H9 (cell line): ENCODE results near the gene GRM5. TPM values are rescaled to one million over a fixed set of nuclear protein-coding genes. Genes with fewer than 3 reads are reported as not detected.
A peak's percentile ranks its signal among the peaks of the same experiment; 100 is the strongest.

ENCODE experiments used
- DNase-seq: peaks from one replicate; pipeline ENCODE4 v3.0.0-alpha.2; 2017
- H2AFZ ChIP-seq: one replicate; pipeline ENCODE4 v1.6.1; 2013; ENCODE audit warnings: mild to moderate bottlenecking, low read length, control low read depth, moderate library complexity
- H2AK5ac ChIP-seq: 2 replicates; pipeline ENCODE4 v1.6.1; 2013; ENCODE audit warnings: low read length, control low read depth, mixed read lengths; ENCODE audit not compliant: insufficient read length
- H2BK120ac ChIP-seq: one replicate; pipeline ENCODE4 v1.6.1; 2013; ENCODE audit warnings: low read depth, mild to moderate bottlenecking, low read length, control low read depth, inconsistent platforms; ENCODE audit not compliant: poor library complexity, severe bottlenecking
- H2BK12ac ChIP-seq: 2 replicates; pipeline ENCODE4 v1.6.1; 2013; ENCODE audit warnings: low read length, control low read depth, mixed read lengths, low read depth; ENCODE audit not compliant: insufficient read length
- H2BK15ac ChIP-seq: 2 replicates; pipeline ENCODE4 v1.6.1; 2013; ENCODE audit warnings: low read depth, low read length, control low read depth
- H2BK20ac ChIP-seq: one replicate; pipeline ENCODE4 v1.6.1; 2013; ENCODE audit warnings: low read depth, mild to moderate bottlenecking, low read length, control low read depth, inconsistent platforms; ENCODE audit not compliant: poor library complexity, severe bottlenecking
- H2BK5ac ChIP-seq: 2 replicates; pipeline ENCODE4 v1.6.1; 2013; ENCODE audit warnings: low read length, control low read depth, mixed read lengths; ENCODE audit not compliant: insufficient read length
- H3K14ac ChIP-seq: 2 replicates; pipeline ENCODE4 v1.6.1; 2013; ENCODE audit warnings: low read length, control low read depth; ENCODE audit not compliant: insufficient read depth
- H3K18ac ChIP-seq: 2 replicates; pipeline ENCODE4 v1.6.1; 2013; ENCODE audit warnings: low read depth, mild to moderate bottlenecking, mixed read lengths, low read length, control low read depth; ENCODE audit not compliant: insufficient read length
- H3K23ac ChIP-seq: 2 replicates; pipeline ENCODE4 v1.6.1; 2013; ENCODE audit warnings: low read length, control low read depth, mixed read lengths, low read depth; ENCODE audit not compliant: insufficient read length
- H3K23me2 ChIP-seq: 2 replicates; pipeline ENCODE4 v1.6.1; 2013; ENCODE audit warnings: low read depth, mild to moderate bottlenecking, mixed read lengths, low read length, control low read depth; ENCODE audit not compliant: insufficient read length, poor library complexity, severe bottlenecking
- H3K27ac ChIP-seq: 2 replicates; pipeline ENCODE4 v1.5.1; 2013; ENCODE audit warnings: low read length, control low read depth, mixed read lengths, low read depth; ENCODE audit not compliant: insufficient read length
- H3K27me3 ChIP-seq: 2 replicates; pipeline ENCODE4 v1.6.1; 2013; ENCODE audit warnings: low read length, control low read depth, inconsistent platforms; ENCODE audit not compliant: insufficient read depth
- H3K4ac ChIP-seq: 2 replicates; pipeline ENCODE4 v1.6.1; 2013; ENCODE audit warnings: low read depth, mild to moderate bottlenecking, control low read depth, inconsistent platforms, low read length, moderate library complexity
- H3K4me1 ChIP-seq: 2 replicates; pipeline ENCODE4 v1.6.1; 2013; ENCODE audit warnings: low read length, control low read depth, inconsistent platforms; ENCODE audit not compliant: insufficient read depth
- H3K4me2 ChIP-seq: 2 replicates; pipeline ENCODE4 v1.6.1; 2013; ENCODE audit warnings: low read length, control low read depth, mixed read lengths; ENCODE audit not compliant: insufficient read length, insufficient read depth
- H3K56ac ChIP-seq: 2 replicates; pipeline ENCODE4 v1.6.1; 2013; ENCODE audit warnings: low read depth, mild to moderate bottlenecking, mixed read lengths, low read length, control low read depth; ENCODE audit not compliant: insufficient read length
- H3K79me1 ChIP-seq: 2 replicates; pipeline ENCODE4 v1.6.1; 2013; ENCODE audit warnings: low read depth, mild to moderate bottlenecking, moderate library complexity, low read length, control low read depth, inconsistent platforms; ENCODE audit not compliant: insufficient read depth, poor library complexity, severe bottlenecking
- H3K79me2 ChIP-seq: 2 replicates; pipeline ENCODE4 v1.6.1; 2013; ENCODE audit warnings: low read length, control low read depth, inconsistent platforms; ENCODE audit not compliant: insufficient read depth
- H3K9ac ChIP-seq: 2 replicates; pipeline ENCODE4 v1.6.1; 2013; ENCODE audit warnings: low read length, control low read depth, mixed read lengths; ENCODE audit not compliant: insufficient read length; ENCODE audit errors: extremely low read depth
- H3K9me3 ChIP-seq: one replicate; pipeline ENCODE4 v1.6.1; 2013; ENCODE audit warnings: low read depth, low read length, inconsistent platforms; ENCODE audit not compliant: control insufficient read depth
- H3T11ph ChIP-seq: one replicate; pipeline ENCODE4 v1.6.1; 2013; ENCODE audit warnings: mild to moderate bottlenecking, low read length, control low read depth, inconsistent platforms
- H4K20me1 ChIP-seq: one replicate; pipeline ENCODE4 v1.6.1; 2013; ENCODE audit not compliant: control insufficient read depth, insufficient read length, insufficient read depth
- H4K5ac ChIP-seq: 2 replicates; pipeline ENCODE4 v1.6.1; 2013; ENCODE audit warnings: low read depth, mild to moderate bottlenecking, mixed read lengths, low read length, control low read depth; ENCODE audit not compliant: insufficient read length
- H4K8ac ChIP-seq: replicated peaks from 2 replicates; pipeline ENCODE4 v1.6.1; 2013; ENCODE audit warnings: low read length, control low read depth, mixed read lengths, low read depth; ENCODE audit not compliant: insufficient read length
- H4K91ac ChIP-seq: 2 replicates; pipeline ENCODE4 v1.6.1; 2013; ENCODE audit warnings: low read depth, mild to moderate bottlenecking, moderate library complexity, mixed read lengths, low read length, control low read depth; ENCODE audit not compliant: insufficient read length
- H3K27ac Mint-ChIP-seq, 3 experiments: 2 replicates in 2 of 3; 3 replicates in 1 of 3; pipeline ENCODE4 v1.8.0; 2020 to 2021; ENCODE audit warnings: mixed read lengths in 3 of 3, mild to moderate bottlenecking in 1 of 3, moderate library complexity in 1 of 3
- H3K27me3 Mint-ChIP-seq: 2 replicates; pipeline ENCODE4 v1.8.0; 2021; ENCODE audit warnings: low read depth, mild to moderate bottlenecking, moderate library complexity, mixed read lengths
- H3K36me3 Mint-ChIP-seq, 3 experiments: 2 replicates in 2 of 3; 3 replicates in 1 of 3; pipeline ENCODE4 v1.8.0; 2020 to 2021; ENCODE audit warnings: low read depth in 3 of 3, mixed read lengths in 3 of 3; ENCODE audit not compliant: insufficient read depth in 1 of 3
- H3K4me1 Mint-ChIP-seq, 2 experiments: 2 replicates each; pipeline ENCODE4 v1.8.0; 2020; ENCODE audit warnings: mixed read lengths in 2 of 2
- H3K4me3 Mint-ChIP-seq, 2 experiments: 2 replicates in 1 of 2; 3 replicates in 1 of 2; pipeline ENCODE4 v1.8.0; 2020 to 2021; ENCODE audit warnings: mild to moderate bottlenecking in 2 of 2, mixed read lengths in 2 of 2, moderate library complexity in 1 of 2
- H3K9me3 Mint-ChIP-seq, 2 experiments: 2 replicates in 1 of 2; 3 replicates in 1 of 2; pipeline ENCODE4 v1.8.0; 2020; ENCODE audit warnings: mild to moderate bottlenecking in 2 of 2, mixed read lengths in 2 of 2, moderate library complexity in 1 of 2
- CTCF ChIP-seq: fragments of 200-600 bp; sonication (generic); conservative IDR thresholded peaks from 3 replicates; pipeline ENCODE4 v1.8.0; 2021; ENCODE audit warnings: antibody characterized with exemption, mild to moderate bottlenecking
- WGBS: extraction: QIAGEN DNeasy Blood & Tissue Kit; methylation state at CpG from one replicate; pipeline ENCODE4 v1.1.7; 2013; ENCODE audit warnings: missing lambda C conversion rate, low lambda C conversion rate, mixed read lengths; ENCODE audit not compliant: insufficient read length; ENCODE audit errors: extremely low coverage; 5-methylcytosine and 5-hydroxymethylcytosine counted together
- total RNA-seq: library from RNA; stranded (reverse); gene quantifications from 2 replicates; pipeline ENCODE4 v1.2.1, GENCODE V29; 2021

Gene GRM5
- total RNA-seq, 1 experiment from 2014 or later: not detected

GRCh38 chr11:88618327-88619070 lies 447.3 kb downstream of the GRM5 start:
- H3K23me2 ChIP-seq: no peaks in the 10 kb centered on the region
- WGBS: no CpG with 5 or more reads among the region's 5 CpGs
- H3K9ac ChIP-seq: no peak overlapping the region
- no peak overlapping the region for H2AFZ ChIP-seq
- no peak for DNase-seq
- no peak overlapping the region for H3K18ac ChIP-seq
- no peaks in the 10 kb centered on the region for H4K20me1 ChIP-seq
- no peak overlapping the region for H4K8ac ChIP-seq
- peaks cover 15% of the 10 kb centered on the region in 2 experiments for H3K4me1 Mint-ChIP-seq
- H3T11ph ChIP-seq: no peak overlapping the region
- no peak overlapping the region for H2BK120ac ChIP-seq
- no peak overlapping the region for H3K4me2 ChIP-seq
- H3K27me3 ChIP-seq: no peaks in the 10 kb centered on the region
- no peak for TF ChIP-seq CTCF
- no peak overlapping the region for H2BK5ac ChIP-seq
- no peaks in the 10 kb centered on the region for H3K9me3 ChIP-seq
- H3K23ac ChIP-seq: no peak overlapping the region
- no peak overlapping the region for H2AK5ac ChIP-seq
- H3K56ac ChIP-seq: no peak overlapping the region
- H3K4me3 Mint-ChIP-seq: no peak overlapping the region
- H3K36me3 Mint-ChIP-seq: no peaks in the 10 kb centered on the region
- no peak overlapping the region for H3K4ac ChIP-seq
- H3K79me2 ChIP-seq: no peaks in the 10 kb centered on the region
- H3K27ac ChIP-seq: no peak overlapping the region
- no peaks in the 10 kb centered on the region; the same call in 1 of the 2 replicates for H3K4me1 ChIP-seq
- no peak overlapping the region for H4K5ac ChIP-seq
- H3K14ac ChIP-seq: no peak overlapping the region
- no peak overlapping the region for H2BK20ac ChIP-seq
- no peak overlapping the region for H2BK15ac ChIP-seq
- H2BK12ac ChIP-seq: no peak overlapping the region
- H4K91ac ChIP-seq: no peak overlapping the region
- H3K79me1 ChIP-seq: no peaks in the 10 kb centered on the region
- H3K27me3 Mint-ChIP-seq: no peaks in the 10 kb centered on the region
- H3K9me3 Mint-ChIP-seq: no peaks in the 10 kb centered on the region
- H3K27ac Mint-ChIP-seq: peak overlapping the region in 1 of 3 experiments; percentile 5; a peak in 1 of 7 replicates
